ENCODE measurements around the gene PTPRG. TPM values are rescaled to one million over a fixed set of nuclear protein-coding genes. Genes with fewer than 3 reads are reported as not detected.

PTPRG gene
- total RNA-seq, 1 experiment from 2014 or later: 32.1 TPM

DNA sequence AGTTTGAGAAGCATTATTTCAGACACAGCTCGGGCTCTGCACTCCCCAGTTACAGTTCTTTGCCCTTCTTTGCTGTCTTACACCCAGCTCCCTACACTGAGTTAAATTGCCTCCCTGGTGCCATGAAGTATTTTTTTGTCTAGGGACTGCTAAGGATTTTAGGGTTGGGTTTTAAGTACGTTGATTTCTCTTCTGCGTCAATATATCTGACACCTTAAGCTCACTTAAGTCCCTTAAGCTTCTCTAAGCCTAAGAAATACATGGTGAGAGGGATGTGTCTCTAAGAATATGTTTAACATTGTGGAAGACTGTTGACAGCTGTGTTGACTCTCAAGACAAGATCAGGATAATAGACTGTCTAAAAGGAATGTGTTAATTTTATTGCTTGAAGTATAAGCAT is 400.5 kb downstream of the PTPRG start:
- Histone ChIP-seq H3K27ac (ENCODE audit: low read depth, low read length) (no peak overlapping the region), H3K4me2 (ENCODE audit: low read length) (no peak overlapping the region), H2AFZ (ENCODE audit: low read depth, low read length, poor library complexity, severe bottlenecking) (no peak overlapping the region), H4K20me1 (ENCODE audit: insufficient read depth) (no peaks in the 10 kb centered on the region), H3K9me3 (ENCODE audit: control insufficient read depth in 1 of 2, insufficient read depth in 1 of 2, low read depth in 1 of 2, low read length in 2 of 2) (no peaks in the 10 kb centered on the region), H3K27me3 (ENCODE audit: insufficient read depth, low read length) (no peaks in the 10 kb centered on the region), H3K4me1 (ENCODE audit: control insufficient read depth in 1 of 2, insufficient read depth in 2 of 2, low read length in 2 of 2) (peaks cover 8 to 37% of the 10 kb centered on the region in 2 experiments), H3K9me2 (ENCODE audit: insufficient read depth) (no peaks in the 10 kb centered on the region), H3K79me2 (ENCODE audit: insufficient read depth, low read length) (no peaks in the 10 kb centered on the region), H3K4me3 (replicated peaks in 1 of 2; ENCODE audit: low read depth in 1 of 2, low read length in 2 of 2) (no peak overlapping the region), H3K36me3 (ENCODE audit: control insufficient read depth in 1 of 2, insufficient read depth in 2 of 2, low read length in 2 of 2) (no peaks in the 10 kb centered on the region), H3K9ac (ENCODE audit: low read length) (no peak overlapping the region)
- intact Hi-C loops (cut with micrococcal nuclease): no loop called here
- TF ChIP-seq, protein P1, sequence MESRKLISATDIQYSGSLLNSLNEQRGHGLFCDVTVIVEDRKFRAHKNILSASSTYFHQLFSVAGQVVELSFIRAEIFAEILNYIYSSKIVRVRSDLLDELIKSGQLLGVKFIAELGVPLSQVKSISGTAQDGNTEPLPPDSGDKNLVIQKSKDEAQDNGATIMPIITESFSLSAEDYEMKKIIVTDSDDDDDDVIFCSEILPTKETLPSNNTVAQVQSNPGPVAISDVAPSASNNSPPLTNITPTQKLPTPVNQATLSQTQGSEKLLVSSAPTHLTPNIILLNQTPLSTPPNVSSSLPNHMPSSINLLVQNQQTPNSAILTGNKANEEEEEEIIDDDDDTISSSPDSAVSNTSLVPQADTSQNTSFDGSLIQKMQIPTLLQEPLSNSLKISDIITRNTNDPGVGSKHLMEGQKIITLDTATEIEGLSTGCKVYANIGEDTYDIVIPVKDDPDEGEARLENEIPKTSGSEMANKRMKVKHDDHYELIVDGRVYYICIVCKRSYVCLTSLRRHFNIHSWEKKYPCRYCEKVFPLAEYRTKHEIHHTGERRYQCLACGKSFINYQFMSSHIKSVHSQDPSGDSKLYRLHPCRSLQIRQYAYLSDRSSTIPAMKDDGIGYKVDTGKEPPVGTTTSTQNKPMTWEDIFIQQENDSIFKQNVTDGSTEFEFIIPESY (IDR thresholded peaks at IDR 0.05; ENCODE audit: extremely low read depth, insufficient replicate concordance, low read length): no peak
- TF ChIP-seq RAD21 (IDR thresholded peaks at IDR 0.05; ENCODE audit: low read depth): no peak
- no peak for TF ChIP-seq SP1 (IDR thresholded peaks at IDR 0.05; ENCODE audit: low read depth)
- no peak for TF ChIP-seq YY1 (IDR thresholded peaks at IDR 0.05; ENCODE audit: extremely low read depth, insufficient replicate concordance, low read depth, low read length)
- RAD21 ChIA-PET (ENCODE audit: low non-redundant PET in 1 of 2, low total read pairs in 2 of 2, uncharacterized antibody in 2 of 2, unreplicated experiment in 2 of 2): no interaction called here
- DNase-seq (ENCODE audit: low read depth, low spot score) (no peak), ATAC-seq (no peak)
- POLR2A ChIA-PET: no interaction called here
- BruUV-seq (replicated peaks): no TSS peak
- CTCF ChIA-PET: no interaction called here

DNA sequence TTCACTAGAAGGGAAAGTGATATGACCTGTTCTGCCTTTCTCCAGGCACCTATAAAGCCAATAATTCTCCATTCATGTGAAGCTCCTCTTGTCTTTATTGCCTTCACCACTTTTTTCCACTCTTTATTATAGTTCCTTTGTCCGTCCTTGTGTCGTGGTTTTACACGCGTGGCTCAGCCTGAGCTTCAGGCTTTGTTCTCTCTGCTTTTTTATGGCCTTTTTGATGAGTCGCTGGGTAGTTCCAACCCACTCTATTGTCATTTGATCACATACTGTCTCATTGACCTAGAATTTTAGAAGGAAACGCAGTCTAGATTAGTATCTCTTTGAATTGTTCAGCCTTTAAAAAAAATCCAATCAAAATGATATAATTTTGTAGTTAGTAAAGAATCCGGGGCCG is 403.2 kb downstream of the PTPRG start:
- no TSS peak for BruUV-seq (replicated peaks)
- POLR2A ChIA-PET: no interaction called here

More for the DNA sequence above, 403.2 kb downstream of the PTPRG start:
- Histone ChIP-seq H3K4me1 (ENCODE audit: control insufficient read depth in 1 of 2, insufficient read depth in 2 of 2, low read length in 2 of 2) (peaks cover 8 to 38% of the 10 kb centered on the region in 2 experiments), H3K27ac (ENCODE audit: low read depth, low read length) (no peak overlapping the region), H3K4me3 (replicated peaks in 1 of 2; ENCODE audit: low read depth in 1 of 2, low read length in 2 of 2) (no peak overlapping the region), H3K79me2 (ENCODE audit: insufficient read depth, low read length) (no peaks in the 10 kb centered on the region), H3K9me2 (ENCODE audit: insufficient read depth) (no peaks in the 10 kb centered on the region), H3K4me2 (ENCODE audit: low read length) (peak overlapping the region; percentile 41), H4K20me1 (ENCODE audit: insufficient read depth) (no peaks in the 10 kb centered on the region), H3K9me3 (ENCODE audit: control insufficient read depth in 1 of 2, insufficient read depth in 1 of 2, low read depth in 1 of 2, low read length in 2 of 2) (no peaks in the 10 kb centered on the region), H2AFZ (ENCODE audit: low read depth, low read length, poor library complexity, severe bottlenecking) (no peak overlapping the region), H3K9ac (ENCODE audit: low read length) (no peak overlapping the region), H3K27me3 (ENCODE audit: insufficient read depth, low read length) (no peaks in the 10 kb centered on the region), H3K36me3 (ENCODE audit: control insufficient read depth in 1 of 2, insufficient read depth in 2 of 2, low read length in 2 of 2) (no peaks in the 10 kb centered on the region)
- ATAC-seq (peak; percentile 50), DNase-seq (ENCODE audit: low read depth, low spot score) (peak; percentile 18)
- TF ChIP-seq SP1 (IDR thresholded peaks at IDR 0.05; ENCODE audit: low read depth): peak; percentile 20; the same call in 1 of the 2 replicates
- no peak for TF ChIP-seq TCF7L2 (IDR thresholded peaks at IDR 0.05; ENCODE audit: borderline replicate concordance, extremely low read depth, insufficient read depth, insufficient read length)
- intact Hi-C loops (cut with micrococcal nuclease): no loop called here
- RAD21 ChIA-PET (ENCODE audit: low non-redundant PET in 1 of 2, low total read pairs in 2 of 2, uncharacterized antibody in 2 of 2, unreplicated experiment in 2 of 2): no interaction called here
- CTCF ChIA-PET: no interaction called here
